GM23338 (cell line): ENCODE results near the gene MRGPRX3. TPM values are rescaled to one million over a fixed set of nuclear protein-coding genes. Genes with fewer than 3 reads are reported as not detected.
A peak's percentile ranks its signal among the peaks of the same experiment; 100 is the strongest.

Experiments
- ATAC-seq: fragments of 200-7000 bp; cut with Tn5 transposase; 3 replicates; pipeline ENCODE4 v1.9.1; 2020
- DNase-seq: peaks from one replicate; pipeline ENCODE4 v3.0.0-alpha.2; 2015; ENCODE audit warnings: low spot score
- H2AFZ ChIP-seq: fragments of 200-600 bp; sonication (generic); 2 replicates; pipeline ENCODE4 v1.8.0; 2016; ENCODE audit warnings: antibody characterized with exemption, mild to moderate bottlenecking, moderate library complexity
- H3F3A ChIP-seq: fragments of 200-600 bp; sonication (generic); replicated peaks from 2 replicates; pipeline ENCODE4 v1.8.0; 2017; ENCODE audit warnings: antibody characterized with exemption, mixed run types, low read depth
- H3K27ac ChIP-seq: fragments of 200-600 bp; sonication (generic); 2 replicates; pipeline ENCODE4 v1.6.1; 2016; ENCODE audit warnings: low read depth
- H3K27me3 ChIP-seq: fragments of 200-600 bp; sonication (generic); 2 replicates; pipeline ENCODE4 v1.8.0; 2016; ENCODE audit warnings: mild to moderate bottlenecking, mixed run types, moderate library complexity; ENCODE audit not compliant: insufficient read depth
- H3K36me3 ChIP-seq: fragments of 200-600 bp; sonication (generic); 2 replicates; pipeline ENCODE4 v1.8.0; 2016; ENCODE audit warnings: mild to moderate bottlenecking; ENCODE audit not compliant: insufficient read depth
- H3K4me1 ChIP-seq: fragments of 200-600 bp; sonication (generic); 2 replicates; pipeline ENCODE4 v1.8.0; 2016; ENCODE audit warnings: mild to moderate bottlenecking, moderate library complexity; ENCODE audit not compliant: insufficient read depth
- H3K4me2 ChIP-seq: fragments of 200-600 bp; sonication (generic); 2 replicates; pipeline ENCODE4 v1.7.1; 2017; ENCODE audit warnings: mixed run types
- H3K4me3 ChIP-seq: fragments of 200-600 bp; sonication (generic); 2 replicates; pipeline ENCODE4 v1.6.1; 2016; ENCODE audit warnings: mixed run types
- H3K79me2 ChIP-seq: fragments of 200-600 bp; sonication (generic); replicated peaks from 2 replicates; pipeline ENCODE4 v1.8.0; 2017; ENCODE audit warnings: mild to moderate bottlenecking; ENCODE audit not compliant: insufficient read depth
- H3K9me2 ChIP-seq: fragments of 200-600 bp; sonication (generic); 2 replicates; pipeline ENCODE4 v1.8.0; 2017; ENCODE audit not compliant: insufficient read depth
- H4K20me1 ChIP-seq: fragments of 200-600 bp; sonication (generic); replicated peaks from 2 replicates; pipeline ENCODE4 v1.8.0; 2017; ENCODE audit warnings: mild to moderate bottlenecking; ENCODE audit not compliant: insufficient read depth
- H3K27ac Mint-ChIP-seq: 2 replicates; pipeline ENCODE4 v1.8.0; 2020; ENCODE audit warnings: inconsistent platforms, mild to moderate bottlenecking, moderate library complexity, mixed read lengths
- H3K27me3 Mint-ChIP-seq: 3 replicates; pipeline ENCODE4 v1.8.0; 2022; ENCODE audit warnings: low read depth, mild to moderate bottlenecking, moderate library complexity, mixed read lengths, inconsistent platforms; ENCODE audit not compliant: insufficient read depth, poor library complexity
- H3K36me3 Mint-ChIP-seq: 3 replicates; pipeline ENCODE4 v1.8.0; 2021; ENCODE audit warnings: low read depth, mild to moderate bottlenecking, inconsistent platforms, moderate library complexity, mixed read lengths
- H3K4me1 Mint-ChIP-seq: 3 replicates; pipeline ENCODE4 v1.8.0; 2020; ENCODE audit warnings: mild to moderate bottlenecking, inconsistent platforms, mixed read lengths
- H3K4me3 Mint-ChIP-seq: 3 replicates; pipeline ENCODE4 v1.8.0; 2021; ENCODE audit warnings: moderate library complexity, mild to moderate bottlenecking, inconsistent platforms, mixed read lengths
- H3K9me3 Mint-ChIP-seq: 3 replicates; pipeline ENCODE4 v1.8.0; 2020; ENCODE audit warnings: moderate library complexity, mild to moderate bottlenecking, inconsistent platforms, mixed read lengths
- CREB1 ChIP-seq: fragments of 250-450 bp; sonication (Bioruptor Pico); IDR thresholded peaks from 2 replicates; pipeline ENCODE4 v1.5.0; 2020; ENCODE audit warnings: low read depth, mild to moderate bottlenecking, moderate library complexity
- NANOG ChIP-seq: IDR thresholded peaks from 2 replicates; pipeline ENCODE4 v1.6.1; 2016; ENCODE audit warnings: antibody characterized with exemption, borderline replicate concordance
- POLR2AphosphoS5 ChIP-seq: IDR thresholded peaks from 2 replicates; pipeline ENCODE4 v1.6.1; 2016; ENCODE audit warnings: antibody characterized with exemption, low read depth
- ZNF114 ChIP-seq: fragments of 250-450 bp; sonication (Bioruptor Pico); IDR thresholded peaks from 2 replicates; pipeline ENCODE4 v1.5.0; 2020; ENCODE audit warnings: mild to moderate bottlenecking, moderate library complexity
- ZNF331 ChIP-seq: fragments of 250-450 bp; sonication (Bioruptor Pico); IDR thresholded peaks from 2 replicates; pipeline ENCODE4 v1.5.0; 2020; ENCODE audit warnings: low read depth, mild to moderate bottlenecking, moderate library complexity
- polyA plus RNA-seq: library from polyadenylated mRNA; unstranded; fragments of >200 nt; fragmentation: Nextera tagmentation; extraction: Ambion mirVana; gene quantifications from 2 replicates; pipeline ENCODE4 v1.2.1, GENCODE V29; 2016
- total RNA-seq: library from RNA; depleted of rRNA; stranded (reverse); fragments of >200 nt; shearing (Covaris generic); gene quantifications from 2 replicates; pipeline ENCODE4 v1.2.3, GENCODE V29; 2014
- TF ChIP-seq, protein P1 (sequence below): IDR thresholded peaks from one replicate; pipeline ENCODE4 v1.6.1; 2018; ENCODE audit warnings: antibody characterized with exemption; ENCODE audit not compliant: unreplicated experiment
- TF ChIP-seq, protein P2 (sequence below): IDR thresholded peaks from 2 replicates; pipeline ENCODE4 v1.6.1; 2016; ENCODE audit warnings: antibody characterized with exemption
- TF ChIP-seq, protein P3 (sequence below), 2 experiments: fragments of 200-600 bp in 1 of 2; sonication (generic) in 1 of 2; conservative IDR thresholded peaks; 2 replicates each; pipeline versions ENCODE4 v1.5.1 to v1.6.1; 2016 to 2017; ENCODE audit warnings: antibody characterized with exemption in 2 of 2, low read depth in 2 of 2, mild to moderate bottlenecking in 2 of 2, moderate library complexity in 1 of 2

MRGPRX3 gene
- total and polyA plus RNA-seq, 2 experiments from 2014 or later = not detected

- H3K27ac ChIP-seq = no peak overlapping the region
- H3K4me2 ChIP-seq = peak overlapping the region; percentile 66; the same call in 1 of the 2 replicates
- H3K27me3 ChIP-seq = peaks cover under 1% of the 10 kb centered on the region; the same call in 1 of the 2 replicates
- H3K79me2 ChIP-seq = peaks cover 25% of the 10 kb centered on the region
- peaks cover 1% of the 10 kb centered on the region; the same call in 1 of the 2 replicates for H4K20me1 ChIP-seq
- peaks cover 7% of the 10 kb centered on the region for H3K27me3 Mint-ChIP-seq
- H3K36me3 Mint-ChIP-seq = peaks cover 3% of the 10 kb centered on the region
- peaks cover 4% of the 10 kb centered on the region; the same call in 1 of the 2 replicates for H3K4me1 ChIP-seq
- no peak for DNase-seq
- peak overlapping the region; percentile 98 for H2AFZ ChIP-seq
- H3K4me3 ChIP-seq = peak overlapping the region; percentile 43
- ATAC-seq = no peak
- peaks cover 6% of the 10 kb centered on the region for H3K4me1 Mint-ChIP-seq
- TF ChIP-seq NANOG = no peak
- no peaks in the 10 kb centered on the region for H3K9me2 ChIP-seq
- peak overlapping the region; percentile 34; the same call in 2 of the 3 replicates for H3K4me3 Mint-ChIP-seq
- H3K27ac Mint-ChIP-seq = no peak overlapping the region
- no peaks in the 10 kb centered on the region for H3K9me3 Mint-ChIP-seq
- H3K36me3 ChIP-seq = no peaks in the 10 kb centered on the region; the same call in 1 of the 2 replicates
- no peaks in the 10 kb centered on the region for H3F3A ChIP-seq
Measured at GRCh38 chr11:18108254-18108653, 24.1 kb upstream of the MRGPRX3 start.

- Histone ChIP-seq H3F3A (no peaks in the 10 kb centered on the region), H3K4me1 (no peaks in the 10 kb centered on the region; the same call in 1 of the 2 replicates), H3K9me2 (no peaks in the 10 kb centered on the region), H3K79me2 (no peaks in the 10 kb centered on the region), H3K4me3 (no peak overlapping the region), H3K36me3 (no peaks in the 10 kb centered on the region), H4K20me1 (no peaks in the 10 kb centered on the region), H3K27me3 (peaks cover 8% of the 10 kb centered on the region), H2AFZ (no peak overlapping the region), H3K27ac (no peak overlapping the region), H3K4me2 (no peak overlapping the region)
- TF ChIP-seq ZNF331 (no peak), POLR2AphosphoS5 (no peak)
- TF ChIP-seq, protein P1, sequence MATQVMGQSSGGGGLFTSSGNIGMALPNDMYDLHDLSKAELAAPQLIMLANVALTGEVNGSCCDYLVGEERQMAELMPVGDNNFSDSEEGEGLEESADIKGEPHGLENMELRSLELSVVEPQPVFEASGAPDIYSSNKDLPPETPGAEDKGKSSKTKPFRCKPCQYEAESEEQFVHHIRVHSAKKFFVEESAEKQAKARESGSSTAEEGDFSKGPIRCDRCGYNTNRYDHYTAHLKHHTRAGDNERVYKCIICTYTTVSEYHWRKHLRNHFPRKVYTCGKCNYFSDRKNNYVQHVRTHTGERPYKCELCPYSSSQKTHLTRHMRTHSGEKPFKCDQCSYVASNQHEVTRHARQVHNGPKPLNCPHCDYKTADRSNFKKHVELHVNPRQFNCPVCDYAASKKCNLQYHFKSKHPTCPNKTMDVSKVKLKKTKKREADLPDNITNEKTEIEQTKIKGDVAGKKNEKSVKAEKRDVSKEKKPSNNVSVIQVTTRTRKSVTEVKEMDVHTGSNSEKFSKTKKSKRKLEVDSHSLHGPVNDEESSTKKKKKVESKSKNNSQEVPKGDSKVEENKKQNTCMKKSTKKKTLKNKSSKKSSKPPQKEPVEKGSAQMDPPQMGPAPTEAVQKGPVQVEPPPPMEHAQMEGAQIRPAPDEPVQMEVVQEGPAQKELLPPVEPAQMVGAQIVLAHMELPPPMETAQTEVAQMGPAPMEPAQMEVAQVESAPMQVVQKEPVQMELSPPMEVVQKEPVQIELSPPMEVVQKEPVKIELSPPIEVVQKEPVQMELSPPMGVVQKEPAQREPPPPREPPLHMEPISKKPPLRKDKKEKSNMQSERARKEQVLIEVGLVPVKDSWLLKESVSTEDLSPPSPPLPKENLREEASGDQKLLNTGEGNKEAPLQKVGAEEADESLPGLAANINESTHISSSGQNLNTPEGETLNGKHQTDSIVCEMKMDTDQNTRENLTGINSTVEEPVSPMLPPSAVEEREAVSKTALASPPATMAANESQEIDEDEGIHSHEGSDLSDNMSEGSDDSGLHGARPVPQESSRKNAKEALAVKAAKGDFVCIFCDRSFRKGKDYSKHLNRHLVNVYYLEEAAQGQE = peak; percentile 71
- Mint-ChIP-seq H3K27ac (no peak overlapping the region), H3K36me3 (no peaks in the 10 kb centered on the region), H3K4me1 (peaks cover 5% of the 10 kb centered on the region), H3K9me3 (no peaks in the 10 kb centered on the region), H3K27me3 (peaks cover 12% of the 10 kb centered on the region), H3K4me3 (no peak overlapping the region)
- no peak for ATAC-seq
- DNase-seq = peak; percentile 29
Measured at GRCh38 chr11:18111005-18111404, 21.4 kb upstream of the MRGPRX3 start.

DNA sequence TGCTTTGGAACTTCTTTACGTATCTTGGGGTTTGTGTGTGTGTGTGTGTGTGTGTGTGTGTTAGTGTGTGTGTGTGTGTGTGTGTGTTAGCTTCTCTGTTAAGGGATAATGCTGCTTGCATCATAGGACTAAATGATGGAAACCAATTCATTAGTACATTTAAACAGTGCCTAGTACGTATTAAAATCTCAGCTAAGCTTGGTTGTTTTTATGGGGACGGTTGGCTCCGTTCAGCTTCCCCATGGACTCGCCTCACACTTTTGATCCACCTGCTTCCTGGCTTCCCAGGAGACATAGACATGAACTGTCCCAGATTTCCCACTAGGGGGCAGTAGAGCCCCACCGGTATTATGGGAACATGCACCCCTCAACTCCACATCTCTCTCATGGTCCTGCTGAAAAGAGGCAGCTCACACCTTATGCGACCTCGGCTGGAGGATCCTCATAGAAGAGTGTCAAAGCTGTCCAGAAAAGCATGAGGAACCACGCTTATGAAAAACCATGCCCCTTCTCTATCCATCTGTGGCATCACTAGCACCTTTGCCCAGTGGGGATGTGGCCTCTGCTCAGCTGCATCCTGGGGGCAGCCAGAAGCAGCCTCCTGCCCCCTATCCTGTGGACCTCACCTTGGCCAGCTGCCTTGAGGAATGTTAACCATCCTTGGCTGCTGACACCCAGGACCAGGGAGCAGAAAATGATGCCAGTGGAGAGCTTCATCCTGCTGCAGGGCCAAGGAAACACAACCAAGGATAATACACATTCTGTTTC is 16.8 kb upstream of the MRGPRX3 start:
- H4K20me1 ChIP-seq = no peaks in the 10 kb centered on the region
- H3K79me2 ChIP-seq = no peaks in the 10 kb centered on the region
- H3K4me1 ChIP-seq = no peaks in the 10 kb centered on the region
- Mint-ChIP-seq H3K27me3 (peaks cover 12% of the 10 kb centered on the region), H3K4me3 (peak overlapping the region; percentile 41), H3K36me3 (no peaks in the 10 kb centered on the region), H3K27ac (no peak overlapping the region), H3K9me3 (peaks cover 4% of the 10 kb centered on the region; the same call in 2 of the 3 replicates), H3K4me1 (peaks cover 5% of the 10 kb centered on the region; the same call in 2 of the 3 replicates)
- no peaks in the 10 kb centered on the region for H3K9me2 ChIP-seq
- DNase-seq = peak; percentile 89
- 0 out of 2 replicates have a peak overlapping the region, but pooled peaks have one; percentile 11 for H3K4me2 ChIP-seq
- no peaks in the 10 kb centered on the region for H3F3A ChIP-seq
- H3K36me3 ChIP-seq = no peaks in the 10 kb centered on the region
- no peak overlapping the region for H2AFZ ChIP-seq
- ATAC-seq = peak; percentile 99
- H3K27me3 ChIP-seq = peaks cover 8% of the 10 kb centered on the region
- no peak overlapping the region for H3K4me3 ChIP-seq
- H3K27ac ChIP-seq = no peak overlapping the region
- TF ChIP-seq NANOG (no peak), ZNF114 (CRISPR knock-in tag) (no peak), CREB1 (CRISPR knock-in tag) (no peak), POLR2AphosphoS5 (no peak)
- TF ChIP-seq, protein P2, sequence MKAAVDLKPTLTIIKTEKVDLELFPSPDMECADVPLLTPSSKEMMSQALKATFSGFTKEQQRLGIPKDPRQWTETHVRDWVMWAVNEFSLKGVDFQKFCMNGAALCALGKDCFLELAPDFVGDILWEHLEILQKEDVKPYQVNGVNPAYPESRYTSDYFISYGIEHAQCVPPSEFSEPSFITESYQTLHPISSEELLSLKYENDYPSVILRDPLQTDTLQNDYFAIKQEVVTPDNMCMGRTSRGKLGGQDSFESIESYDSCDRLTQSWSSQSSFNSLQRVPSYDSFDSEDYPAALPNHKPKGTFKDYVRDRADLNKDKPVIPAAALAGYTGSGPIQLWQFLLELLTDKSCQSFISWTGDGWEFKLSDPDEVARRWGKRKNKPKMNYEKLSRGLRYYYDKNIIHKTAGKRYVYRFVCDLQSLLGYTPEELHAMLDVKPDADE = peak; percentile 33; the same call in 1 of the 2 replicates
- TF ChIP-seq, protein P3, sequence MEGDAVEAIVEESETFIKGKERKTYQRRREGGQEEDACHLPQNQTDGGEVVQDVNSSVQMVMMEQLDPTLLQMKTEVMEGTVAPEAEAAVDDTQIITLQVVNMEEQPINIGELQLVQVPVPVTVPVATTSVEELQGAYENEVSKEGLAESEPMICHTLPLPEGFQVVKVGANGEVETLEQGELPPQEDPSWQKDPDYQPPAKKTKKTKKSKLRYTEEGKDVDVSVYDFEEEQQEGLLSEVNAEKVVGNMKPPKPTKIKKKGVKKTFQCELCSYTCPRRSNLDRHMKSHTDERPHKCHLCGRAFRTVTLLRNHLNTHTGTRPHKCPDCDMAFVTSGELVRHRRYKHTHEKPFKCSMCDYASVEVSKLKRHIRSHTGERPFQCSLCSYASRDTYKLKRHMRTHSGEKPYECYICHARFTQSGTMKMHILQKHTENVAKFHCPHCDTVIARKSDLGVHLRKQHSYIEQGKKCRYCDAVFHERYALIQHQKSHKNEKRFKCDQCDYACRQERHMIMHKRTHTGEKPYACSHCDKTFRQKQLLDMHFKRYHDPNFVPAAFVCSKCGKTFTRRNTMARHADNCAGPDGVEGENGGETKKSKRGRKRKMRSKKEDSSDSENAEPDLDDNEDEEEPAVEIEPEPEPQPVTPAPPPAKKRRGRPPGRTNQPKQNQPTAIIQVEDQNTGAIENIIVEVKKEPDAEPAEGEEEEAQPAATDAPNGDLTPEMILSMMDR (conservative IDR thresholded peaks at IDR 0.05; ENCODE audit: low read depth in 2 of 2) = peak; percentile 89 to 96
